Stimulated activated naive CD8-positive, alpha-beta T cell treated with anti-CD3 and anti-CD28 coated beads, Interleukin-15, Interleukin-2, amounts not matched to agents 100 ng/mL and 50 ng/mL, for 24 hours (primary cell): ENCODE results near the gene NSG1.
"Not testable (repeated sequence)": the region's sequence is repeated elsewhere in the genome, so short reads cannot be mapped to it uniquely, and the experiment has no call there.

ENCODE experiments used
- H3K27ac Mint-ChIP-seq: one replicate; pipeline ENCODE4 v1.8.0; 2021; ENCODE audit warnings: mild to moderate bottlenecking, mixed read lengths
- H3K27me3 Mint-ChIP-seq: one replicate; pipeline ENCODE4 v1.8.0; 2021; ENCODE audit warnings: mixed read lengths
- H3K36me3 Mint-ChIP-seq: one replicate; pipeline ENCODE4 v1.8.0; 2021; ENCODE audit warnings: low read depth, mixed read lengths
- H3K4me1 Mint-ChIP-seq: one replicate; pipeline ENCODE4 v1.8.0; 2021; ENCODE audit warnings: low read depth, mixed read lengths
- H3K4me3 Mint-ChIP-seq: one replicate; pipeline ENCODE4 v1.8.0; 2021; ENCODE audit warnings: mild to moderate bottlenecking, mixed read lengths
- H3K9me3 Mint-ChIP-seq: one replicate; pipeline ENCODE4 v1.8.0; 2021; ENCODE audit warnings: mixed read lengths

NSG1 gene, protein sequence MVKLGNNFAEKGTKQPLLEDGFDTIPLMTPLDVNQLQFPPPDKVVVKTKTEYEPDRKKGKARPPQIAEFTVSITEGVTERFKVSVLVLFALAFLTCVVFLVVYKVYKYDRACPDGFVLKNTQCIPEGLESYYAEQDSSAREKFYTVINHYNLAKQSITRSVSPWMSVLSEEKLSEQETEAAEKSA

DNA sequence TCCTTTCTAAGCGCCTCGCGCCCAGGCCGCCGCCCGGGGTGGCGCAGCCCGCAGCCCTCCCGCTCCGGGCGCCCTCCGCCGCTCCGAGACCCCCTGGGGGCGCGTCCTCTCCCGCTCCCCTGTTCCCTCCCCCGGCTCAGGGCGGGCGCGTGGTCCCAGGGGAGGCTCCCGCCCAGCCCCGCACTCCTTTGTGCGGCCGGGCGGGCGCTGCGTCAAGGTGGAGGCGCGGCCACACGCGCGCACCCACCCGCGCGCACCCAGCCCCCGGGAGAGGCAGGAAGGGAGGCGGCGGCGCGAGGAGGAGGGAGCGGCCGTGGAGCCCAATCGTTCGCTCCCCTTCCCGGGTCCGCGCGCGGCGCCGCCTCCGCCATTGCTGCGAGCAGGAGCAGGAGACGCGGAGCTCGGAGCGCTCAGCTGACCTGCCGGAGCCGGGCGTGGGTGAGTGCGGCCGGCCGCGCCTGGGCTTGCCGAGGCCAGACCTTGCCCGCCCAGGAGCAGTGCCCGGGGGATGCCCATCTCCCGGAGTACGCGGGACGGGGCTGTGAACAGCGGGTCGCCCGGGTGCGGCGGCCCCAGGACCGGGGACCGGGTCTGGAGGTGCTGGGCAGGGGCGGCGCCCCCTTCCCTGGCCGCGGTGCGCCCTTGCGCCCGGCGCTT is at the start of gene NSG1:
Gene NSG1 (plus strand): TSS at position 367 of the 657 bp plus-strand sequence. CDS start 528 bp downstream, outside the sequence.
- H3K4me3 Mint-ChIP-seq = peak within 1 kb of the TSS; percentile 79
- no peak within 1 kb of the TSS for H3K27ac Mint-ChIP-seq
- peaks cover 23% of the 10 kb centered on the region for H3K27me3 Mint-ChIP-seq
- no peaks in the 10 kb centered on the region for H3K9me3 Mint-ChIP-seq
- H3K4me1 Mint-ChIP-seq = peaks cover 18% of the 10 kb centered on the region
- no peaks in the 10 kb centered on the region for H3K36me3 Mint-ChIP-seq

DNA sequence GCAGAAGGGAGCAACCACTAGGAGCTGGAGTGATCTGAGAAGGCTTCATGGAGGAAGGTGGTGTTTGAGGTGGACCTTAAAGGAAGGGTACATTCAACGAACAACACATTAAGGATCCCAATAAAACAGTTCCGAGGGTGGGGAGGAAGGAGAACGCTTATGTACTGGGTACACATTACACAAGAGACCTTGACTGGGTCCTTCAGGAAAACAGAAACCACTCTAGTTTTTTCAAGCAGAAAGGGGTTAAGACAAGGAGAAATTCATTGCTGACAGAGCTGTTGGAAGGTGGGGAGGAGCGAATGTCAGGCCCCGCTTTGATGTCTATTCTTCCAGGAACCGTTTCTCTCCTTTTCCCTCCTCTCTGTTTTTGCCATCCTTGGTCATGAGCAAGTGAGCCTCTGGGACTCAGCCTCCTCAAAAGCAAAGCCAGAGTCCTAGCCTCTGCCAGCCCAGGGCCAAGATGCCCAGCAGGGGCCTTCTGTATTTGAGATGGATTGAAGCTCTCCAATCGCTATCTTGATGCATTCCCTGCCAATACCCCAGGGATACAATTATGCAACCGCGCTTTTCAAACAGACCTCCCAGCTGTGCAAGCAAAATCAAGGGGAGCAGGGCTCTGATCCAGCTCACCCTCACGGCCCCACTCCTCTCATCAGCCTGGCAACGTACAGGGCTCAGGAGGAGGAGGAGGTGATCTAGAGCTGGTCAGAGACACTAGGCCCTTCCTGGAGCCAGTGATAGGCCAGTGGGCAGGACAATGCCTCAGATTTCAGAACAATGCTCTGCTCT is 48.5 kb upstream of the NSG1 start:
- H3K27me3 Mint-ChIP-seq = no peaks in the 10 kb centered on the region
- H3K27ac Mint-ChIP-seq = no peak overlapping the region
- H3K9me3 Mint-ChIP-seq = no peaks in the 10 kb centered on the region
- peaks cover 11% of the 10 kb centered on the region for H3K4me1 Mint-ChIP-seq
- H3K36me3 Mint-ChIP-seq = no peaks in the 10 kb centered on the region
- no peak overlapping the region for H3K4me3 Mint-ChIP-seq

DNA sequence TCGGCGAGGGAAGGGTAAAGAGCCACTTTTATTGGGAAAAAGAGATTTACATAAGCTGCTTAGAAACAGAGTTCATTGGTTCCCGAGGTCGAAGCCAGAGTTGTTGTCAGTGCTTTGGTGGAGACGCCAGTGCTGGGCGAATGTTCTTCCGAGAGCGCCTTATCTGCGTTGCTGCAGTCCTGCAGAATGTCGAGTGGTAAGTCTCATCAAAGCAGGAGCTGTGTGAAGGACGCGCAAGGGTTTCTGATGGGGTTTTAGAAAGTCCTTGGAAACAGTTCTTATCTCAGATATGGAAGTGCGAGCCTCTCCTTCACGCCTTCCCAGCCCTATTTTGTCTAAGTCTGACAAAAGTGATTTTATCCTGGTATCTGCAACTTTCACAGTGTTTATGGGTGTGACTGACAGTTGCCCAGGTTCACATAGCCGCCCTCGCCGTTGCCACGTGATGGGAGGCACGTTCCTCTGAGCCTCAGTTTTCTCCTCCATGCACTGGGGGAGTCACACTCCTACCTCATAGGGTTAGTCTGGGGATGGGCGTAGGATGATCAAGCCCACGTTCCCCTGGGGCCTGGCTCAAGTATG is 47.3 kb upstream of the NSG1 start:
- Mint-ChIP-seq H3K9me3 (no peaks in the 10 kb centered on the region), H3K27me3 (no peaks in the 10 kb centered on the region), H3K4me3 (no peak overlapping the region), H3K27ac (no peak overlapping the region), H3K4me1 (peaks cover 11% of the 10 kb centered on the region), H3K36me3 (no peaks in the 10 kb centered on the region)

DNA sequence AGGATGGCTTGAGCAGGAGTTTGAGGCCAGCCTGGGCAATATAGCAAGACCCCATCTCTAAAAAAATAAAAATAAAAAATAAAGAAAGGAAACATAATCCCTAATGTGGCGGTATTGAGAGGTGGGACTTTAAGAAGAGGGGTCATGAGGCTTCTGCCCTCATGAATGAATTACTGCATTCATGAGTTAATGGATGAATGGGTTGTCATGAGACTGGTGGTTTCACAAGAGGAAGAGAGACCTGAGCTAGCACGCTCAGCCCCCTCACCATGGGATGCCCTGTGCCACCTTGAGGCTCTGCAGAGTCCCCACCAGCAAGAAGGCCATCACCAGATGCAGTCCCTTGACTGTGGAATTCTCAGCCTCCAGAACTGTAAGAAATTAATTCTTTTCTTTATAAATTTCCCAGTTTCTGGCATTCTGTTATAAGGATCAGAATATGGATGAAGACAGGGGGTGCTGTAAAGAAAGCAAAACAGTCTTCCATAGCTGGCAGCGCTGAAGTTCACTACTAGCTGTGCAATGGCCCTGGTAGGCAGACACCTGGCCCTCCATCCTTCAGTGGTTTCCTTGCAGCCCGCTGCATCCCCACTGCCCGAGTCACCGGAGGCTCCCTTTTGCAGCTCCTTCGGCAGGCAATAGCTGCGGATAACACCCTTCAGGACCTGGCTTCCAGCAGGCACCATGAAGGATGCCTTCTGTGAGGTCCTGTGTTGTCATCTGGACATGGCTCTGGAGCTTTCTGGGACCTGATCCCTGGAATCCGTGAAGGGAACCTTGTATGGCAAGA is 44.8 kb upstream of the NSG1 start:
- Mint-ChIP-seq H3K36me3 (no peaks in the 10 kb centered on the region), H3K9me3 (no peaks in the 10 kb centered on the region), H3K4me3 (no peak overlapping the region), H3K27ac (no peak overlapping the region), H3K4me1 (peaks cover 8% of the 10 kb centered on the region), H3K27me3 (no peaks in the 10 kb centered on the region)

DNA sequence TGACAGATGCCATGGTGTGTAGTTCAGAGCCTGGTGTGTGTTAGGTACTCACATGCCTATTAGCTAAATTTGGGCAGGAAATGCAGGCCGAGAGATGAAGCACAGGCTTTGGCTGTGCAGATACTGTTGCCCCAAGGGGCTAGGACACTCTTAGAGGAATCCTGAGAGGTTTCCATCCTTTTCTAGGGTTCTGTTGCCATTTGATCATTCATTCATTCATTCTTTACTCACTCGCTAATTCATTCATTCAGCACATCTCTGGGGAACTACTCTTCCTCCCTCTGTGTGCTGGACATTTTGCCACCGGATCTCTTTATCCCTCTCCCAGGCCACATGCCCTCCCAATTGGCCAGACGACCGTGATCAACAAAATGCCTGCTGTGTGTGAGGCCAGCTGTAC is 43.9 kb upstream of the NSG1 start:
- Mint-ChIP-seq H3K27ac (peak overlapping the region; percentile 17), H3K9me3 (no peaks in the 10 kb centered on the region), H3K4me3 (no peak overlapping the region), H3K36me3 (no peaks in the 10 kb centered on the region), H3K27me3 (no peaks in the 10 kb centered on the region), H3K4me1 (peaks cover 17% of the 10 kb centered on the region)

DNA sequence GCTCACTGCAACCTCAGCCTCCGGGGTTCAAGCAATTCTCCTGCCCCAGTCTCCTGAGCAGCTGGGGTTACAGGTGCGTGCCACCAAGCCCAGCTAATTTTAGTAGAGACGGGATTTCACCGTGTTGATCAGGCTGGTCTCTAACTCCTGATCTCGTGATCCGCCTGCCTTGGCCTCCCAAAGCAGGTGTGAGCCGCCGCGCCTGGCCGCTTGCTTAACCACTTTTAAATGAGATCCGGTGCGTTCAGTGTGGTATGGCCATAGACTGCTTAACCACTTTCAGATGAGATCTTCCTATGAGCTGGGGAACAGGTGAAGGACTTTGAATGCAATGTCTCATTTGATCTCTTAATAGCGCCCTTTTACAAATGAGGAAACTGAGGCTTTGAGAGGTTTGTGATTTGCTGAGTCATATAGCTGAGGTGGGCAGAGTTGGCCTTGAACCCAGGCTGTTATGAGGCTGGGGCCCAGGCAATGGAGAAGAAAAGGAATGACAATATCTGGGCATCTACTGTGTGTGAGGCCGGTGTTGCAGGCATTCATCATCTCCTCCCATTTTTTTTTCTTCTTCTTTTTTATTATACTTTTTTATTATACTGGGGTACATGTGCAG is 41.9 kb upstream of the NSG1 start:
- Mint-ChIP-seq H3K27ac (no peak overlapping the region), H3K36me3 (no peaks in the 10 kb centered on the region), H3K9me3 (peaks cover 4% of the 10 kb centered on the region), H3K4me1 (peaks cover 31% of the 10 kb centered on the region), H3K27me3 (no peaks in the 10 kb centered on the region), H3K4me3 (no peak overlapping the region)

DNA sequence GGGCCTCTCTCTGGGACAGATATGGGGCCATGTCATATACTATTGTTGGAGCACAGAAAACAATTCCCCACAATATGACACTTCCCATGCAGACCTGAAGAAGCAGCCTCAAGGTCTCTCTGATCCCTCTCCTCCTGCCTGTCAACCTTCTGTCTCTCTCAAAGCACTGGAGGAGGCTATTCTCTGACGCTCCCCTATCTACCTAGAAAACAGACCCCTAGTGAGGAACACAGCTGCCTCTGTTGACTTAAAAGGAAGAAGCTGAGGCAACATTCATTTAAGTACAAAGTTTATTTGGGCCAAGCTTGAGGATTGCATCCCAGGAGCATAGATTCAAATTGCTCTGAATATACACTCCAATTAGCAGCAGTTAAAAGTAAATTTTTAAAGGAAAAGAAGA is 39.3 kb upstream of the NSG1 start:
- Mint-ChIP-seq H3K27ac (no peak overlapping the region), H3K4me1 (peaks cover 31% of the 10 kb centered on the region)

DNA sequence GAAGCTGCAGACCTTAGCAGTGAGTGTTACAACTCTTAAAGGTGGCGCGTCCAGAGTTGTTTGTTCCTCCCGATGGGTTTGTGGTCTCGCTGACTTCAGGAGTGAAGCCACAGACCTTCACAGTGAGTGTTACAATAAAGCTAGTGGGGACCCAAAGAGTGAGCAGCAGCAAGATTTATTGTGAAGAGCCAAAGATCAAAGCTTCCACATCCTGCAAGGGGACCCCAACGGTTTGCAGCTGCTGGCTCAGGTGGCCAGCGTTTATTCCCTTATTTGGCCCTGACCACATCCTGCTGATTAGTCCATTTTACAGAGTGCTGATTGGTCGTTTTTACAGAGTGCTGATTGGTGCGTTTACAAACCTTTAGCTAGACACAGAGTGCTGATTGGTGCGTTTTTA is 38.3 kb upstream of the NSG1 start:
- H3K27me3 Mint-ChIP-seq, H3K9me3 Mint-ChIP-seq, H3K36me3 Mint-ChIP-seq: not testable (repeated sequence)
- peak overlapping the region; percentile 15 for H3K27ac Mint-ChIP-seq
- H3K4me1 Mint-ChIP-seq = peaks cover 28% of the 10 kb centered on the region
- H3K4me3 Mint-ChIP-seq = peak overlapping the region; percentile 25

More for the DNA sequence above, 39.3 kb upstream of the NSG1 start:
- Mint-ChIP-seq H3K9me3 (peaks cover 4% of the 10 kb centered on the region), H3K36me3 (no peaks in the 10 kb centered on the region), H3K4me3 (no peak overlapping the region), H3K27me3 (no peaks in the 10 kb centered on the region)

DNA sequence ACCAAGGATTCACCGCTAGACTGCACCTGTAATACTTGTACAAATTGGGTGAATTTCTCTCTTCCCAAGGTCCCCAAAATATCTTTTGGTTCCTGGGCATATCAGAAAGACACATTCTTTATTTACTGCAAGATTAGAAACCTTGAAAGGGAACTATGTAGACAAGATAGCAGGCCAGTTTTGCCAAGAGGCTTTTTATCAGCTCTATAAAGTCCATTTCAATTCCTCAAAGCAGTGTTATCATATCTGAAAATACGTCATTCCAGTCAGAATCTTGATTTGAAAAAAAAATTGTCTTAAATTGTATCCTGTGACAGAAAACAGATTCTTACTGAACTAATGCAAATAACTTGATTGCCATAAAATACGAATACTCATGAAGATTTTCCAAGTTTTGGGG is 37.0 kb upstream of the NSG1 start:
- Mint-ChIP-seq H3K4me3 (no peak overlapping the region), H3K27me3 (no peaks in the 10 kb centered on the region), H3K9me3 (peaks cover 9% of the 10 kb centered on the region), H3K4me1 (peaks cover 28% of the 10 kb centered on the region), H3K27ac (no peak overlapping the region), H3K36me3 (no peaks in the 10 kb centered on the region)

DNA sequence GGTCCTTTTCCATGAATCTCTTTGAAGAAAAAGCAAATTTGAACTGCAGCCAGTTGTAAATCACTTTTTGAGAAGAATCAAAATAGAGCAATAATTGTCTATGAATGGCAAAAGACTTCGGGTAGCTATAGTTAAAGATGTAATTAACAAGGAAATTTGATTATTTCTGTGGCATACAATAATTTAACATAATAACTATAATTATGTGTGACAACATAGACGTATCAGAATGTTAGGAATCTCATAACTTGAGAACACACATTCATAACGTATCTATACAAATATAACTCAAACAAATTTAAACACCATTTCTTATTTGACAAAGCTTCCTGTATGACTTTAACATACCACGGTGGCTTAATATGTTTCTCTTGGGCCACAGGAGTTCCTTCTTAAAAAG is 36.0 kb upstream of the NSG1 start:
- no peak overlapping the region for H3K4me3 Mint-ChIP-seq
- H3K9me3 Mint-ChIP-seq = peaks cover 9% of the 10 kb centered on the region
- H3K27ac Mint-ChIP-seq = no peak overlapping the region
- H3K4me1 Mint-ChIP-seq = peaks cover 25% of the 10 kb centered on the region
- no peaks in the 10 kb centered on the region for H3K36me3 Mint-ChIP-seq
- no peaks in the 10 kb centered on the region for H3K27me3 Mint-ChIP-seq

DNA sequence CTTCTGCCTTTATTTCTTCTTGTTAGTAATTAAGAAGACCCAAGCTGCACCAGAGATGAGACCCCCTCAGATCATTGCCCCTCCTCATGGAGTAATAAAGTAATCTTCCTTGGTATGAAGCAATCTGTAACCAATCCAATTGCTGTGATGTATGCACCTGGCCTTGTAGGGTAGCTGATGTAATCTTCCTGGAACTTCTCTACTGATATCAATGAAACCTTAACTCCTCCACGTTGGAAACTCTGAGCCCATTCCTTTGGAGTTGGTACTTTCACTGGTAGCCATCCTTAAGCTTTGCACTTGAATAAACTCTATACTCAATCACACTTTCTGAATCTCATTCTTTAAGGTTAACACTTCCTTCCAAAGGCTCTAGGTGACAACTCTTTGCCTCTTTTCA is 31.6 kb upstream of the NSG1 start:
- Mint-ChIP-seq H3K4me1 (no peaks in the 10 kb centered on the region), H3K4me3 (no peak overlapping the region), H3K27me3 (no peaks in the 10 kb centered on the region), H3K9me3 (peaks cover 5% of the 10 kb centered on the region), H3K36me3 (no peaks in the 10 kb centered on the region), H3K27ac (no peak overlapping the region)

DNA sequence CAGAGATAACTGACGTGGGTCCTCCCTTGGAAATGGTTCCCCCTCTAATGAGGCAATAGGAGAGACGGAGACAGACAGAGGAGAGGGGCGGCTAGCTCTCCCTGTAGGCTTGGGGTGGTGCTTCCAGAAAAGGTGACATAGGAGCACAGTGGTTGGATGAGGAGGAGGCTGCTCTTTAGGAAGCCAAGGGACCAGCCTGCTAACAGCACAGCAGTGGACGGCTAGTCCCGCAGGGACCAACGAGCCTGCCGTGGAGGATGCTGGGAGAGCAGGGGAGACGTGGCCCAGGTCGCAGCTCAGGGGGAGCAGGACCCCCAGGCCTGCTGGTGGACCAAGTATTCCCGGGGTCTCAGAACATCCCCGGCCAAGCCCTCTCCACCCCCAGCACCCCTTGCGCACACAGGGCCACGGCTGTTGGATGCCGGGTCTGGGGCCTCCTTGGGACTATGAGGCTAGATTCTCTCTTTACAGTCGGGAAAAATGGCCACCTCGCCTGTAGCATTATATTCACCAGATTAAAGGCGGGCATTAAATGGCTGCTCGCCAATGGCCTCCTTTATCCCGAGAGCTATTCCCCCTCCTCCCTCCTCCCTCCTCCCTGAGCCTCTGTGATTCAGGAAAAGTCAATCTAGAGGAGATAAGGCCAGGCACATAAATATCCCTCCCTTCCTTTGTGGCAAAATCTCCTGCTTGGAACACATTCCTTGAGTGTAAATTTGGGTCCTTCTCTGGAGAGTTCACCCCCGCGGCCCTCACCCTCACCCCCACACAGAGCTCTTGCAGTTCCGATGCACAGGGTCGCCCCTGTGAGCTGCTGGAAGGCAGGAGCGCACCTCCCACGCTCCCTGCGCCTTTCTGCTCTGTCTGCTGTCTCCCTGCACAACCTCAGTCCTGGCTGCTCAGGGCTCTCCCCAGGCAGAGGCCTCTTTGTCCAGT is 30.5 kb upstream of the NSG1 start:
- Mint-ChIP-seq H3K36me3 (no peaks in the 10 kb centered on the region), H3K9me3 (peaks cover 5% of the 10 kb centered on the region)

DNA sequence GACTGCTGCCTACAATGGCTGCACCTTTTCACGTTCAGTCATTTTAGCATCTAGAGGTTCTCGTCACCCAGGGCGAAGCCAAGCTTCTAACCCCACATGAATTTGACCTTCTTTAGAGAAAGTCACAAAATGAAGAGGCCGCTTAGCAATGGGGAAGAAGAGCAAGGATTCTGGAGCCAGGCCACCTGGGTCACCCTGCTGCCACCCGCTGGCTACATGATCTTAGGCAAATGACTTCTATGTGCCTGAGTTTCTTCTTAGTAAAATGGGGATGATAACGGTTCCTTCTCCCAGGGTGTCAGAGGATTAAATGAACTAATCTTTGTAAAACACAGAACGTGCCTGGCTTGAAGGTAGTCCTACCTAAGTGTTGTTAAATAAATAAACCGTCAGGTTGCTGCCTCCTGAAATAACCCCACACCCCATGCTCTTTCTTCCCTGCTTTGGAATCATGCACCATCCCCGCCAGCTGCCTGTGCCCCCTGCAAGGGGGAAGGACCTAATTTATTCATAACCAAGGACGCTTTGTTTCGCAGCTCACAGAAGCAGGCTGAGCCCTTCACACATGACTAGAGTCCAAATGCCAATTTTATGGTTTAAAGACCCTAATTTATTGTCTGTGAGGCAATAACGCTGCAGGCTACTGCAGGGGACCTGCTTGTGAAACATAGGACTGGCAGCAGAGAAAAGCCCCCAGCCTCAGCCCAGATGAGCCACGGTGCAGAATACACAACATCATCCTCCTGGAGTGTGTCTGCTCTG is 28.6 kb upstream of the NSG1 start:
- peaks cover 1% of the 10 kb centered on the region for H3K9me3 Mint-ChIP-seq
- no peak overlapping the region for H3K4me3 Mint-ChIP-seq
- H3K36me3 Mint-ChIP-seq = no peaks in the 10 kb centered on the region
- no peaks in the 10 kb centered on the region for H3K27me3 Mint-ChIP-seq
- no peak overlapping the region for H3K27ac Mint-ChIP-seq
- H3K4me1 Mint-ChIP-seq = no peaks in the 10 kb centered on the region

More for the DNA sequence above, 30.5 kb upstream of the NSG1 start:
- Mint-ChIP-seq H3K27ac (no peak overlapping the region), H3K4me1 (no peaks in the 10 kb centered on the region), H3K4me3 (no peak overlapping the region), H3K27me3 (no peaks in the 10 kb centered on the region)
